CD8-positive, alpha-beta memory T cell (primary cell): ENCODE results near the gene CPEB1. TPM values are rescaled to one million over a fixed set of nuclear protein-coding genes. Genes with fewer than 3 reads are reported as not detected.

Source experiments
- CTCF ChIA-PET: fragments of 350-600 bp; sonication (Branson Sonifier 250); formaldehyde crosslinking; loops from one replicate; lab custom pipeline; 2021; ENCODE audit warnings: antibody characterized with exemption; lab: Charles Lee
- POLR2A ChIA-PET: fragments of 350-600 bp; sonication (Branson Sonifier 250); formaldehyde crosslinking; loops from one replicate; lab custom pipeline; 2021; ENCODE audit warnings: antibody characterized with exemption; lab: Charles Lee
- DNase-seq, 5 donors: peaks; one replicate each; pipeline versions ENCODE4 v3.0.0 to v3.0.0-alpha.2; 2020 to 2022; ENCODE audit warnings: mixed read lengths in 1 of 5
- H3K27ac ChIP-seq: one replicate; pipeline ENCODE4 v1.7.0; 2013; ENCODE audit warnings: low read depth, mild to moderate bottlenecking, low read length, moderate library complexity
- H3K27me3 ChIP-seq: 2 replicates; pipeline ENCODE4 v1.7.0; 2013; ENCODE audit warnings: low read length, mild to moderate bottlenecking; ENCODE audit not compliant: insufficient read depth, poor library complexity, severe bottlenecking
- H3K36me3 ChIP-seq: 2 replicates; pipeline ENCODE4 v1.7.0; 2013; ENCODE audit warnings: mild to moderate bottlenecking, low read length, moderate library complexity; ENCODE audit not compliant: insufficient read depth
- H3K4me1 ChIP-seq: 2 replicates; pipeline ENCODE4 v1.7.0; 2013; ENCODE audit warnings: mild to moderate bottlenecking, low read length, moderate library complexity; ENCODE audit not compliant: insufficient read depth
- H3K4me3 ChIP-seq: 2 replicates; pipeline ENCODE4 v1.7.0; 2013; ENCODE audit warnings: mild to moderate bottlenecking, low read length
- H3K9me3 ChIP-seq: 2 replicates; pipeline ENCODE4 v1.7.0; 2013; ENCODE audit warnings: mild to moderate bottlenecking, low read length
- H3K27ac Mint-ChIP-seq, 8 donors: one replicate each; pipeline ENCODE4 v1.8.0; 2020 to 2021; ENCODE audit warnings: mixed read lengths in 8 of 8, mild to moderate bottlenecking in 6 of 8, inconsistent platforms in 3 of 8, moderate library complexity in 3 of 8
- H3K27me3 Mint-ChIP-seq, 2 donors: one replicate each; pipeline ENCODE4 v1.8.0; 2020 to 2021; ENCODE audit warnings: mixed read lengths in 2 of 2, mild to moderate bottlenecking in 1 of 2, moderate library complexity in 1 of 2
- H3K36me3 Mint-ChIP-seq, 3 donors: one replicate each; pipeline ENCODE4 v1.8.0; 2020 to 2021; ENCODE audit warnings: mixed read lengths in 3 of 3, inconsistent platforms in 1 of 3, mild to moderate bottlenecking in 1 of 3
- H3K4me1 Mint-ChIP-seq, 3 donors: one replicate each; pipeline ENCODE4 v1.8.0; 2020 to 2021; ENCODE audit warnings: mixed read lengths in 3 of 3, inconsistent platforms in 1 of 3, mild to moderate bottlenecking in 1 of 3
- H3K4me3 Mint-ChIP-seq, 7 donors: one replicate each; pipeline ENCODE4 v1.8.0; 2020 to 2021; ENCODE audit warnings: mixed read lengths in 7 of 7, mild to moderate bottlenecking in 6 of 7, moderate library complexity in 4 of 7, inconsistent platforms in 2 of 7
- H3K9me3 Mint-ChIP-seq, 5 donors: one replicate each; pipeline ENCODE4 v1.8.0; 2020 to 2022; ENCODE audit warnings: mixed read lengths in 5 of 5, mild to moderate bottlenecking in 3 of 5, moderate library complexity in 2 of 5, inconsistent platforms in 1 of 5
- polyA plus RNA-seq: library from polyadenylated mRNA; unstranded; fragments of 300-500 nt; fragmentation: Illumina TruSeq; gene quantifications from one replicate; pipeline ENCODE4 v1.2.3, GENCODE V29; 2021
- total RNA-seq, 2 experiments: library from RNA; stranded (reverse); gene quantifications; one replicate each; pipeline ENCODE4 v1.2.3, GENCODE V29; 2021

The CPEB1 gene
- total and polyA plus RNA-seq, 3 experiments from 2014 or later = 0.44 to 1.2 (median 0.44) TPM

DNA sequence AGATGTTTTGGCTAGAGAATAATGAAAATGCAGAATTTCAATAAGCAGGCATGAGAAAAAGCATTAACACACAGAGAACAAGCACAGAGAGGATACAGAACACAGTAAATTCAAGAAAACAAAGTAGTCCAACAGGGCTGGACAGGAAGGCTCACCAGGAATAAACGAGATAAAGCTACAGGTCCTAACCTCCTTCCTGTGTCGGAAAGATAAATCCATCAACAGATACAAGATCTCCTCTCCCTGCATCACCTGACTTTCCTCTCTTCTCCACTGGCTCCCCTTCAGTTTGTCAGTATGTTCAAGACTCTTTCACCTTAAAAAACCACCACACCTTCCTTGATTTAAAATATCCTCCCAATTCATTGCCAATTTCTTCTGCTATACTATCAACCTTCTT is 11.4 kb downstream of the CPEB1 start:
- no peaks in the 10 kb centered on the region for H3K9me3 ChIP-seq
- H3K27ac ChIP-seq = no peak overlapping the region
- H3K27me3 ChIP-seq = no peaks in the 10 kb centered on the region
- no peak overlapping the region for H3K4me3 ChIP-seq
- no peaks in the 10 kb centered on the region for H3K4me1 ChIP-seq
- no peaks in the 10 kb centered on the region for H3K4me1 Mint-ChIP-seq
- DNase-seq = no peak
- H3K27me3 Mint-ChIP-seq = peaks cover 20 to 61% of the 10 kb centered on the region in 2 donors
- H3K36me3 ChIP-seq = no peaks in the 10 kb centered on the region
- no peak overlapping the region for H3K4me3 Mint-ChIP-seq
- no peaks in the 10 kb centered on the region for H3K9me3 Mint-ChIP-seq
- H3K36me3 Mint-ChIP-seq = no peaks in the 10 kb centered on the region
- no peak overlapping the region for H3K27ac Mint-ChIP-seq
- ChIA-PET CTCF (no interaction called here), POLR2A (no interaction called here)

DNA sequence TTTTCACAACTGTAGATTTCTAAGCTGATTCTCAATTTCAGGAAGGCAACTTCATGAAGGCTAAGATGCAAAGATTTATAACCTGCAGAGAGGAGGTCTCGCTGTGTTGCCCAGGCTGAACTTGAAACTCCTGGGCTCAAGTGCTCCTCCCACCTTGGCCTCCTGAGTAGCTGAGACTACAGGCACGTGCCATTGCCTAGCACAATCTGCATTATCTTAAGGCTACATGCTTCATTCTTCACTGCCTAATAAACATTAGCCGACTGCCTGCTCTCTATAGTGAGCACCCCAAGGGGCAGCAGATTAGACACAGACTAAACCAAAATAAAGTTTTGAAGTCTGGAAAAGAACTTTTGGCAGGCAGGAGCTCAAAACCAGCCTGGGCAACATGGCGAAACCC is 17.1 kb downstream of the CPEB1 start:
- CTCF ChIA-PET = no interaction called here
- H3K4me3 Mint-ChIP-seq = no peak overlapping the region

DNA sequence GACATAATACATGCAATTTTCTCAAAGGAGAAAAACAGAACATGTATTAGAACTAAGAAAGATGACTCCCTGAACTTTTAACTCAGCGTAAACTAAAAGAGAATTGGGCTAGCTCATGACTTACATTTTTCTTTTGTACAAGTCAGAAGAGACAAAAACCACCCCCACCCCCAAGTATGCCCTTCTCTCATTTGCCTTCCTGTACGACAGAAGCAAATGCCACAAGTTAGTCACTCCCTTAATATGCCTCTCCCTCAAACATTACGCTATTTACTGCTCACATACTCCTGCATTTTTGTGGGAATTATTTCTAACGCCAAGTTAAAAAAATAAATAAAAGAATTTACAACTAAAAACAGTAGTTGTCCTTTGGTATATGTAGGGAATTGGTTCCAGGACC is 22.0 kb downstream of the CPEB1 start:
- ChIA-PET POLR2A (no interaction called here), CTCF (interaction anchor here (0.9 kb wide), 1 partner anchor 16 kb away, joined by 3 read pairs; no protein-coding TSS in a partner anchor)
- Histone ChIP-seq H3K4me3 (no peak overlapping the region), H3K9me3 (no peaks in the 10 kb centered on the region), H3K27ac (no peak overlapping the region), H3K27me3 (no peaks in the 10 kb centered on the region), H3K4me1 (no peaks in the 10 kb centered on the region), H3K36me3 (no peaks in the 10 kb centered on the region)
- H3K4me1 Mint-ChIP-seq = no peaks in the 10 kb centered on the region
- H3K27ac Mint-ChIP-seq = no peak overlapping the region
- H3K4me3 Mint-ChIP-seq = peak overlapping the region in 1 of 7 donors; percentile 21
- no peaks in the 10 kb centered on the region for H3K36me3 Mint-ChIP-seq
- no peak for DNase-seq
- no peaks in the 10 kb centered on the region for H3K9me3 Mint-ChIP-seq
- H3K27me3 Mint-ChIP-seq = peaks cover 0 to 6% of the 10 kb centered on the region in 2 donors

More for the DNA sequence above, 17.1 kb downstream of the CPEB1 start:
- H3K4me3 ChIP-seq = no peak overlapping the region
- Mint-ChIP-seq H3K36me3 (no peaks in the 10 kb centered on the region), H3K27me3 (peaks cover under 1 to 18% of the 10 kb centered on the region in 2 donors), H3K27ac (no peak overlapping the region), H3K4me1 (no peaks in the 10 kb centered on the region), H3K9me3 (no peaks in the 10 kb centered on the region)
- H3K4me1 ChIP-seq = no peaks in the 10 kb centered on the region
- POLR2A ChIA-PET = no interaction called here
- no peak for DNase-seq
- no peak overlapping the region for H3K27ac ChIP-seq
- no peaks in the 10 kb centered on the region for H3K36me3 ChIP-seq
- H3K27me3 ChIP-seq = no peaks in the 10 kb centered on the region
- H3K9me3 ChIP-seq = no peaks in the 10 kb centered on the region

DNA sequence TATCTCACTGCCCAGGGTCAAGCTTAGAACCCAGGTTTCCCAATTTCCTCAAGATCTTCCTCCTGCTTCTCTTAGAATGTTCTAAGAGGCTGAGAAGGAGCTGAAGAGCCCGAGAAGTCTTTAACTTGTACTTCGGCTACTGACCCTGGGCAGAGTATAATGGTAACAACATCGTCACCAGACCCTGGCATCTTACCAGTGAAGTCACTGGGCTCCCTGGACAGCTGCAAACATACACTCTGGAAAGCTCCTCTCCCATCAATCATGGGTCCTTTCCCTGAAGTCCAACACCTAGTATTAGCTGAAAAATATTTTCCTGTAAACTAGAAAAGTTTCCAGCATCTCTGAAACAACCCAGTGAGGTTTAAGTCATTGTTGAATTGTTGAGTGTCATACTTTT is 22.7 kb downstream of the CPEB1 start:
- H3K27me3 Mint-ChIP-seq = peaks cover 0 to 12% of the 10 kb centered on the region in 2 donors
- CTCF ChIA-PET = interaction anchor here (0.9 kb wide), 1 partner anchor 15 kb away, joined by 3 read pairs; no protein-coding TSS in a partner anchor

DNA sequence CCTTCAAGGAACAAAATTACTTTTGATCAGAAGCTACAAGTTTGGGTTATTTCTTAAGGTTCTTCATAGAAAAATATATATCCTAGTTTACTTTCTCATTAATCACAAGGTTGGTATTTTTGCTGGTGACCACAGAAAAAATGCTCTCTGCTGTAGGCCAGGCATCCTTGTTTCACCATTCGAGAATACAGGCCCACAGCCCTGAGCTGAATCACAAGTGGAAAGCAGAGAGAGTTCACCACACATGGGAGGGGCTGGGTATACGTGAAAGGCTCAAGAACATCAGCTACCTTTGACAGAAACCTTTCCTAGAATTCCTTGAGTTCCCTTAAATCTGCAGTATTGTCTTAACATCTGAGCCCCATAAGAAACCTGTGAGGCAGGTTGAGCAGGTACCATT is 23.2 kb downstream of the CPEB1 start:
- DNase-seq = no peak
- Histone ChIP-seq H3K27me3 (no peaks in the 10 kb centered on the region), H3K36me3 (no peaks in the 10 kb centered on the region), H3K27ac (no peak overlapping the region), H3K4me1 (no peaks in the 10 kb centered on the region), H3K4me3 (no peak overlapping the region), H3K9me3 (no peaks in the 10 kb centered on the region)
- no peak overlapping the region for H3K4me3 Mint-ChIP-seq
- H3K4me1 Mint-ChIP-seq = no peaks in the 10 kb centered on the region
- H3K9me3 Mint-ChIP-seq = no peaks in the 10 kb centered on the region
- H3K27me3 Mint-ChIP-seq = peaks cover 0 to 12% of the 10 kb centered on the region in 2 donors
- H3K27ac Mint-ChIP-seq = no peak overlapping the region
- CTCF ChIA-PET = interaction anchor here (0.9 kb wide), 1 partner anchor 15 kb away, joined by 3 read pairs; no protein-coding TSS in a partner anchor
- POLR2A ChIA-PET = no interaction called here
- H3K36me3 Mint-ChIP-seq = no peaks in the 10 kb centered on the region

More for the DNA sequence above, 22.7 kb downstream of the CPEB1 start:
- Histone ChIP-seq H3K36me3 (no peaks in the 10 kb centered on the region), H3K27ac (no peak overlapping the region), H3K9me3 (no peaks in the 10 kb centered on the region), H3K4me1 (no peaks in the 10 kb centered on the region), H3K27me3 (no peaks in the 10 kb centered on the region), H3K4me3 (no peak overlapping the region)
- no peak overlapping the region for H3K4me3 Mint-ChIP-seq
- POLR2A ChIA-PET = no interaction called here
- H3K27ac Mint-ChIP-seq = no peak overlapping the region
- DNase-seq = no peak
- no peaks in the 10 kb centered on the region for H3K36me3 Mint-ChIP-seq
- no peaks in the 10 kb centered on the region for H3K9me3 Mint-ChIP-seq
- H3K4me1 Mint-ChIP-seq = no peaks in the 10 kb centered on the region

DNA sequence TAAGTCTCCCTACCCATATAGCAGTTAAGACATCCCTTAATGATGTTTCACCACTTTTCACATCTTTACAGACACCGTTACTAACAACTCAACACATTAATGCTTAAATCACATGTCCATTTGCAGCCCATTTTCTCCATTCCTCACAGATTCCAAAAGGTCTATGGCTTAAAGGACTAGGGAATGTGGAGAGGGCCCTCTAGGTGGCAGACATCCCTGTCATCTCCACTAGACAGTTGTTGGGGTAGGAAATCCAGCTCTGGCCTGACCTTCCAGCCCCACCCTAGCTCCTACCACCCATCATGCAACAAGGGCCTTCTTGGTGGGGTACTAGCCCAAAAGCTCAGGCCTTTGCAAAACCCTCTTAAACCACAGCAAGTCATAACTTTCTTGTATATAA is 25.2 kb downstream of the CPEB1 start:
- H3K27me3 Mint-ChIP-seq = peaks cover 0 to 16% of the 10 kb centered on the region in 2 donors
- no peak overlapping the region for H3K27ac ChIP-seq
- H3K4me1 ChIP-seq = no peaks in the 10 kb centered on the region
- no peaks in the 10 kb centered on the region for H3K9me3 Mint-ChIP-seq
- CTCF ChIA-PET = interaction anchor here (1.3 kb wide), 1 partner anchor 28 kb away, joined by 3 read pairs; no protein-coding TSS in a partner anchor
- no peaks in the 10 kb centered on the region for H3K9me3 ChIP-seq
- H3K4me3 ChIP-seq = no peak overlapping the region
- H3K27ac Mint-ChIP-seq = no peak overlapping the region
- no peaks in the 10 kb centered on the region for H3K27me3 ChIP-seq
- H3K4me1 Mint-ChIP-seq = no peaks in the 10 kb centered on the region
- H3K36me3 Mint-ChIP-seq = no peaks in the 10 kb centered on the region
- H3K36me3 ChIP-seq = no peaks in the 10 kb centered on the region
- POLR2A ChIA-PET = no interaction called here
- DNase-seq = no peak
- no peak overlapping the region for H3K4me3 Mint-ChIP-seq

DNA sequence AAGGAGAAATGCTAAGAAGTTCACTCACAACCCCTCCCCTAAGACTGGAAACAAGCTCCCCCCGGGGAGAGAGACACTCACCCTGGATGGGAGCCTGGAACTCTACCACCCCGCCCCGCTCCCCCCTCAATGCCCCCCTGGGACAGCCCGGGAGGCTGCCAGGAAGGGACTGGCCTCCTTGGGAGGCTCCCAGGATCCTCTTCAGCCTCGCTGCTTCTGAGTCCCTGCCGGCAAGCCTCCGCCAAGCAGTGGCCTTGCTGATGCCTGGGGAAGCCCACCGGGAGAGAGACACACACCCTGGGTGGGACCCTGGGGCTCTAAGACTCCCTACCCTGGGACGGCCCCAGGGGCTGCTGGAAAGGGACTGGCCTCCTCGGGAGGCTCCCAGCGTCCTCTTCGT is 33.4 kb downstream of the CPEB1 start:
- CTCF ChIA-PET = interaction anchor here (0.8 kb wide), 1 partner anchor 10 kb away, joined by 4 read pairs; no protein-coding TSS in a partner anchor
- H3K36me3 Mint-ChIP-seq = no peaks in the 10 kb centered on the region

DNA sequence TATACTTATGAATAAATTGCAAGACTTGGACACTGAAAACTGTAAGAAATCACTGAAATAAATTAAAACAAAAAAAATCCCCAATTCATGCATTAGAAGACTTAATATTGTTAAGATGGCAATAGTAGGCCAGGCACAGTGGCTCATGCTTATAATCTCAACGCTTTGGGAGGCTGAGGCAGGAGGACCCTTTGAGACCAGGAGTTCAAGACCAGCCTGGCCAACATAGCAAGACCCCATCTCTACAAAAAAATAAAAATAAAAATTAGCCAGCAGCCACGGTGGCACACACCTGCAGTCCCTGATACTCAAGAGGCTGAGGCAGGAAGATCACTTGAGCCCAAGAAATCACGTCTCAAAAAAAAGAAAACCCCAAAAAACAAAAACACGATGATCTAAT is 35.8 kb downstream of the CPEB1 start:
- CTCF ChIA-PET = no interaction called here
- Histone ChIP-seq H3K36me3 (no peaks in the 10 kb centered on the region), H3K27ac (no peak overlapping the region), H3K4me1 (no peaks in the 10 kb centered on the region), H3K4me3 (no peak overlapping the region), H3K9me3 (no peaks in the 10 kb centered on the region), H3K27me3 (no peaks in the 10 kb centered on the region)
- H3K4me3 Mint-ChIP-seq = no peak overlapping the region
- no peak for DNase-seq
- no peaks in the 10 kb centered on the region for H3K36me3 Mint-ChIP-seq
- POLR2A ChIA-PET = no interaction called here
- H3K4me1 Mint-ChIP-seq = no peaks in the 10 kb centered on the region
- H3K27me3 Mint-ChIP-seq = peaks cover 4 to 8% of the 10 kb centered on the region in 2 donors
- H3K27ac Mint-ChIP-seq = no peak overlapping the region
- no peaks in the 10 kb centered on the region for H3K9me3 Mint-ChIP-seq

More for the DNA sequence above, 33.4 kb downstream of the CPEB1 start:
- Mint-ChIP-seq H3K4me1 (no peaks in the 10 kb centered on the region), H3K27me3 (peaks cover 3 to 15% of the 10 kb centered on the region in 2 donors), H3K4me3 (no peak overlapping the region), H3K9me3 (no peaks in the 10 kb centered on the region), H3K27ac (no peak overlapping the region)
- no peak overlapping the region for H3K27ac ChIP-seq
- POLR2A ChIA-PET = no interaction called here
- no peaks in the 10 kb centered on the region for H3K27me3 ChIP-seq
- DNase-seq = no peak
- H3K9me3 ChIP-seq = no peaks in the 10 kb centered on the region
- no peaks in the 10 kb centered on the region for H3K36me3 ChIP-seq
- H3K4me1 ChIP-seq = no peaks in the 10 kb centered on the region
- no peak overlapping the region for H3K4me3 ChIP-seq
